Ovary (tissue), 3 donors: ENCODE measurements around the gene NPC2.

ENCODE experiments used
- CTCF ChIP-seq, 3 donors: fragments of 450-650 bp in 2 of 3; fragments of 200-600 bp in 1 of 3; IDR thresholded peaks; one replicate each; pipeline versions ENCODE4 v1.5.1 to v1.8.0; 2016 to 2022; ENCODE audit warnings: antibody characterized with exemption in 3 of 3, mild to moderate bottlenecking in 1 of 3
- POLR2A ChIP-seq: fragments of 450-650 bp; IDR thresholded peaks from one replicate; pipeline ENCODE4 v1.6.1; 2017; ENCODE audit warnings: antibody characterized with exemption, mild to moderate bottlenecking, moderate library complexity
- donor health status: DM: no; HTN: no; CAD: no.

DNA sequence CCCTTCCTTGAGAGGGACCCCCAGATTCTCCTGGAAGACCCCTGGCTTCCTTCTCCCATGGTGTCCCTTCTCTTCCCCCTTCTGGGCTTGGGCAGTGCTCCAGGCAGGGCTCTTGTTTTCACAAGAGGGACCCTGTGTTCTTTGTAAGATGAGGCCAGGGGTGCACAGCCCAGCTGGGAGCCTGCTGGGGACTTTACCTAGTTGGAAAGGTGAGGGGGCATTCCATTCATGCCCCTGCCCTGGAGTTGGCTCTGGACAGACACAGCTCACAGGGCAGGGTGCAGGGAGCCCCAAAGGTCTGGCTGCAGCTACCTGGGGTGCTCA, 31.7 kb upstream of the NPC2 start:
- TF ChIP-seq CTCF (IDR thresholded peaks at IDR 0.05), result no peak
- no peak for TF ChIP-seq POLR2A
